Measurements from ENCODE around the gene TPGS2. TPM values are rescaled to one million over a fixed set of nuclear protein-coding genes. Genes with fewer than 3 reads are reported as not detected.
"Not testable (repeated sequence)": the region's sequence is repeated elsewhere in the genome, so short reads cannot be mapped to it uniquely, and the experiment has no call there.

The TPGS2 gene
- total RNA-seq, 1 donor from 2014 or later, result 66.3 TPM

GRCh38 chr18:36825526-36825925, 3.3 kb downstream of the TPGS2 start:
- DNase-seq (ENCODE audit: low spot score), result no peak

- no peak for DNase-seq (ENCODE audit: low spot score)
Observed at GRCh38 chr18:36821681-36822080, 7.1 kb downstream of the TPGS2 start.

GRCh38 chr18:36819621-36820020, 9.2 kb downstream of the TPGS2 start:
- no peak for DNase-seq (ENCODE audit: low spot score)

GRCh38 chr18:36818652-36819051, 10.2 kb downstream of the TPGS2 start:
- no peak for DNase-seq (ENCODE audit: low spot score)

- DNase-seq (ENCODE audit: low spot score), result no peak
Observed at GRCh38 chr18:36817039-36817438, 11.8 kb downstream of the TPGS2 start.

- DNase-seq (ENCODE audit: low spot score), result not testable (repeated sequence)
Observed at GRCh38 chr18:36816096-36816495, 12.7 kb downstream of the TPGS2 start.

- DNase-seq (ENCODE audit: low spot score), result no peak
Observed at GRCh38 chr18:36814994-36815393, 13.8 kb downstream of the TPGS2 start.

GRCh38 chr18:36813824-36814223, 15.0 kb downstream of the TPGS2 start:
- no peak for DNase-seq (ENCODE audit: low spot score)

- no peak for DNase-seq (ENCODE audit: low spot score)
Observed at GRCh38 chr18:36813101-36813775, 15.6 kb downstream of the TPGS2 start.

GRCh38 chr18:36812678-36813077, 16.1 kb downstream of the TPGS2 start:
- DNase-seq (ENCODE audit: low spot score), result no peak

- DNase-seq (ENCODE audit: low spot score), result no peak
Observed at GRCh38 chr18:36811955-36812354, 16.8 kb downstream of the TPGS2 start.

GRCh38 chr18:36811430-36811829, 17.4 kb downstream of the TPGS2 start:
- DNase-seq (ENCODE audit: low spot score), result no peak

- DNase-seq (ENCODE audit: low spot score), result peak; percentile 25
Observed at GRCh38 chr18:36809590-36810381, 19.0 kb downstream of the TPGS2 start.

GRCh38 chr18:36808681-36809080, 20.1 kb downstream of the TPGS2 start:
- DNase-seq (ENCODE audit: low spot score), result no peak

GRCh38 chr18:36805105-36805504, 23.7 kb downstream of the TPGS2 start:
- DNase-seq (ENCODE audit: low spot score), result no peak

GRCh38 chr18:36798738-36799473, 29.9 kb downstream of the TPGS2 start:
- DNase-seq (ENCODE audit: low spot score), result no peak

GRCh38 chr18:36792634-36793283, 36.0 kb downstream of the TPGS2 start:
- DNase-seq (ENCODE audit: low spot score), result no peak

GRCh38 chr18:36786686-36787085, 42.1 kb downstream of the TPGS2 start:
- peak; percentile 26 for DNase-seq (ENCODE audit: low spot score)

- no peak for DNase-seq (ENCODE audit: low spot score)
Observed at GRCh38 chr18:36783792-36784191, 45.0 kb downstream of the TPGS2 start.

GRCh38 chr18:36782710-36783109, 46.1 kb downstream of the TPGS2 start:
- DNase-seq (ENCODE audit: low spot score), result no peak

GRCh38 chr18:36780748-36781147, 48.1 kb downstream of the TPGS2 start:
- no peak for DNase-seq (ENCODE audit: low spot score)

GRCh38 chr18:36777566-36777965, 51.2 kb downstream of the TPGS2 start:
- no peak for DNase-seq (ENCODE audit: low spot score)
